Esophagus muscularis mucosa (tissue), 4 donors: ENCODE data around the gene VCL. TPM values are rescaled to one million over a fixed set of nuclear protein-coding genes. Genes with fewer than 3 reads are reported as not detected.
A peak's percentile ranks its signal among the peaks of the same experiment; 100 is the strongest.

ENCODE experiments used
- DNase-seq: peaks from one replicate; pipeline ENCODE4 v3.0.0-alpha.2; 2017; ENCODE audit errors: extremely low spot score
- H3K27ac ChIP-seq, 4 donors: fragments of 200-600 bp; sonication (generic); replicated peaks in 1 of 4; 1 replicate in 3 of 4; 2 replicates in 1 of 4; pipeline ENCODE4 v1.5.1; 2016 to 2019; ENCODE audit warnings: mild to moderate bottlenecking in 1 of 4
- H3K27me3 ChIP-seq, 4 donors: fragments of 200-600 bp; sonication (generic); one replicate each; pipeline versions ENCODE4 v1.5.1 to v1.6.0; 2016 to 2019
- H3K36me3 ChIP-seq, 4 donors: fragments of 200-600 bp; sonication (generic); one replicate each; pipeline ENCODE4 v1.5.1; 2016 to 2019
- H3K4me1 ChIP-seq, 4 donors: fragments of 200-600 bp; sonication (generic); one replicate each; pipeline ENCODE4 v1.5.1; 2016 to 2019
- H3K4me3 ChIP-seq, 4 donors: fragments of 200-600 bp; sonication (generic); 1 replicate in 2 of 4; 2 replicates in 2 of 4; pipeline ENCODE4 v1.5.1; 2016 to 2019; ENCODE audit warnings: mild to moderate bottlenecking in 4 of 4, moderate library complexity in 1 of 4
- H3K9me3 ChIP-seq, 4 donors: fragments of 200-600 bp; sonication (generic); 1 replicate in 3 of 4; 2 replicates in 1 of 4; pipeline ENCODE4 v1.5.1; 2016 to 2019
- EP300 ChIP-seq: sonication (generic); formaldehyde crosslinking; IDR thresholded peaks from one replicate; pipeline ENCODE4 v1.6.1; 2017; ENCODE audit warnings: antibody characterized with exemption
- POLR2A ChIP-seq: fragments of 450-650 bp; IDR thresholded peaks from one replicate; pipeline ENCODE4 v1.6.1; 2017; ENCODE audit warnings: antibody characterized with exemption, moderate library complexity, mild to moderate bottlenecking, low read depth
- POLR2AphosphoS5 ChIP-seq, 2 donors: sonication (generic); formaldehyde crosslinking; IDR thresholded peaks; one replicate each; pipeline ENCODE4 v1.6.1; 2017; ENCODE audit warnings: antibody characterized with exemption in 2 of 2
- WGBS: methylation state at CpG from one replicate; pipeline ENCODE4 v1.1.5; 2018; 5-methylcytosine and 5-hydroxymethylcytosine counted together
- intact Hi-C: fragments of 100-400 bp; cut with DNase I; formaldehyde crosslinking; loops from one replicate; pipeline ENCODE4 v1.15.1; 2023
- total RNA-seq, 4 donors: library from RNA; depleted of rRNA; stranded (reverse); fragments of >200 nt; gene quantifications; one replicate each; pipeline versions ENCODE4 v1.1.0 to v1.2.1, GENCODE V29; 2016
- TF ChIP-seq, protein P1 (sequence below), 3 experiments: fragments of 200-600 bp in 2 of 3; fragments of 450-650 bp in 1 of 3; sonication (generic) in 2 of 3; IDR thresholded peaks; one replicate each; pipeline ENCODE4 v1.5.1; 2017 to 2019; ENCODE audit warnings: antibody characterized with exemption in 3 of 3, mild to moderate bottlenecking in 2 of 3, moderate library complexity in 1 of 3

The VCL gene
- total RNA-seq, 4 donors from 2014 or later: 412 to 555 (median 448) TPM

- DNase-seq: no peak
- 87% methylated on average over 5 of the region's 5 CpGs for WGBS
- intact Hi-C loops: no loop called here
- peaks cover 17 to 55% (median 43%) of the 10 kb centered on the region in 4 donors for H3K4me1 ChIP-seq
- no peaks in the 10 kb centered on the region for H3K9me3 ChIP-seq
- H3K27me3 ChIP-seq: no peaks in the 10 kb centered on the region
- H3K27ac ChIP-seq: peak overlapping the region; percentile 84 to 92 (median 88)
- no peaks in the 10 kb centered on the region for H3K36me3 ChIP-seq
- no peak overlapping the region for H3K4me3 ChIP-seq
- TF ChIP-seq POLR2AphosphoS5 (IDR thresholded peaks at IDR 0.05): no peak
These were observed 30.4 kb upstream of the VCL start for GRCh38 chr10:73967544-73967943.

DNA sequence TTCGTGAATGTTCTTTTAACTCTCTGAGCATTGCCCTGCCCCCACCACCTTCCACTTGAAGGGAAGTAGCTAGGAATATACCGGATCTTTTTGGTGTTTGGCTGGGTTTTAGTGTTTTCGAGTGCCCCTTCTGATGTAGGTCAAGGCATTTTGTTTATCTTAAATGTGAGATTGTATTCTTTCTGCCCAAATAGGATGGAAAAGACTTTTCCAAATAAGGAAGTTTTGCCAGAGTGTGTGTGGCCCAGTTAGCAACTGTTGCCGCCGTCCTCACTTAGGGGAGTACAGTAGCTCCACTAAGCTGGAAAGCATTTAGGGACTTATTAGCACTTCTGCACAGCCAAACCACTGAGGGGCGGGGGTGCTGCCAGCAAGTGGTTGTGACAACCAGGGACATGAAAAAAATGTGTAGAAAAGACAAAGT lies 29.8 kb upstream of the VCL start:
- Histone ChIP-seq H3K36me3 (no peaks in the 10 kb centered on the region), H3K9me3 (no peaks in the 10 kb centered on the region), H3K27me3 (no peaks in the 10 kb centered on the region), H3K27ac (peak overlapping the region; percentile 84 to 92 (median 88)), H3K4me1 (peaks cover 17 to 55% (median 43%) of the 10 kb centered on the region in 4 donors), H3K4me3 (no peak overlapping the region)
- no peak for TF ChIP-seq POLR2AphosphoS5 (IDR thresholded peaks at IDR 0.05)
- no peak for TF ChIP-seq POLR2A
- no peak for TF ChIP-seq EP300
- TF ChIP-seq, protein P1, sequence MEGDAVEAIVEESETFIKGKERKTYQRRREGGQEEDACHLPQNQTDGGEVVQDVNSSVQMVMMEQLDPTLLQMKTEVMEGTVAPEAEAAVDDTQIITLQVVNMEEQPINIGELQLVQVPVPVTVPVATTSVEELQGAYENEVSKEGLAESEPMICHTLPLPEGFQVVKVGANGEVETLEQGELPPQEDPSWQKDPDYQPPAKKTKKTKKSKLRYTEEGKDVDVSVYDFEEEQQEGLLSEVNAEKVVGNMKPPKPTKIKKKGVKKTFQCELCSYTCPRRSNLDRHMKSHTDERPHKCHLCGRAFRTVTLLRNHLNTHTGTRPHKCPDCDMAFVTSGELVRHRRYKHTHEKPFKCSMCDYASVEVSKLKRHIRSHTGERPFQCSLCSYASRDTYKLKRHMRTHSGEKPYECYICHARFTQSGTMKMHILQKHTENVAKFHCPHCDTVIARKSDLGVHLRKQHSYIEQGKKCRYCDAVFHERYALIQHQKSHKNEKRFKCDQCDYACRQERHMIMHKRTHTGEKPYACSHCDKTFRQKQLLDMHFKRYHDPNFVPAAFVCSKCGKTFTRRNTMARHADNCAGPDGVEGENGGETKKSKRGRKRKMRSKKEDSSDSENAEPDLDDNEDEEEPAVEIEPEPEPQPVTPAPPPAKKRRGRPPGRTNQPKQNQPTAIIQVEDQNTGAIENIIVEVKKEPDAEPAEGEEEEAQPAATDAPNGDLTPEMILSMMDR (IDR thresholded peaks at IDR 0.05): no peak
- intact Hi-C loops: no loop called here
- no peak for DNase-seq
- 48% methylated on average over 6 of the region's 6 CpGs for WGBS

- H3K36me3 ChIP-seq: no peaks in the 10 kb centered on the region
- H3K27ac ChIP-seq: peak overlapping the region; percentile 84 to 92 (median 88)
- TF ChIP-seq, protein P1 (IDR thresholded peaks at IDR 0.05): no peak
- TF ChIP-seq EP300 (no peak), POLR2AphosphoS5 (IDR thresholded peaks at IDR 0.05) (no peak), POLR2A (no peak)
- H3K9me3 ChIP-seq: no peaks in the 10 kb centered on the region
- H3K4me1 ChIP-seq: peaks cover 17 to 54% (median 43%) of the 10 kb centered on the region in 4 donors
- H3K4me3 ChIP-seq: no peak overlapping the region
- no peaks in the 10 kb centered on the region for H3K27me3 ChIP-seq
- intact Hi-C loops: no loop called here
- 75% methylated on average over 5 of the region's 5 CpGs for WGBS
- no peak for DNase-seq
These were observed 28.6 kb upstream of the VCL start for GRCh38 chr10:73969224-73969841.

- peaks cover 9 to 39% (median 36%) of the 10 kb centered on the region in 4 donors for H3K4me1 ChIP-seq
- no peak for DNase-seq
- no peak overlapping the region for H3K27ac ChIP-seq
- TF ChIP-seq, protein P1 (IDR thresholded peaks at IDR 0.05): no peak
- TF ChIP-seq POLR2AphosphoS5 (IDR thresholded peaks at IDR 0.05) (no peak), POLR2A (no peak), EP300 (no peak)
- no peaks in the 10 kb centered on the region for H3K27me3 ChIP-seq
- WGBS: 83% methylated on average over 2 of the region's 2 CpGs
- H3K4me3 ChIP-seq: no peak overlapping the region
- H3K36me3 ChIP-seq: no peaks in the 10 kb centered on the region
- no peaks in the 10 kb centered on the region for H3K9me3 ChIP-seq
- intact Hi-C loops: no loop called here
These were observed 27.1 kb upstream of the VCL start for GRCh38 chr10:73970845-73971244.

DNA sequence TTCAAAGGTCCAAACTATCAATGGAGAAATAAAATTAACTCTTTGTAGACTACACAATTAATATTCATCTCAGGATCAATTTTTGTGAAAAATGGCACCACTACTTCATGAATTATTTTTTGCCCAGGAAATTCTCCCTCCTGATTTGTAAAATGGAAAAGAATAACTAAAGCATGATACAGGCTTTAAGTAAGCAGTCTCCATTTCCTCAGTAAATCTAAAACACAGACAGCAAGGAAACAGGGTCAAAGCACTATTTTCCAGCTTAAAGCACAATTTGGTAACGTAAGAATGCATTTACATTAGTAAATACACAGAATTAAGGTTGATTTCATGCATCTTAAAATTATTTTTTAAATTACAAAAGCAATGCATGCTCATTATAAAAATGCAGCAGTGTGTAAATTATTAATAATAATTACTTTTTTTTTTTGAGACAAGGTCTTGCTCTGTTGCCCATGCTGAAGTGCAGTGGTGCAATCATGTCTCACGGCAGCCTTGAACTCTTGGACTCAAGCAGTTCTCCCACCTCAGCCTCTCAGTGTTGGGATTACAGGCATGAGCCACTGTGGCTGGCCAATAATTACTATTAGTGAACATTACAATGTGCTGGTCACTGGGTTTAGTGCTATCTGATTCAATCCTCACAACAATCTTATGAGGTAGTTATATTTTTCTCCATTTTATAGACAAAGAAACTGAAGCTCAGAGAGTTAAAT lies 26.1 kb upstream of the VCL start:
- Histone ChIP-seq H3K36me3 (no peaks in the 10 kb centered on the region), H3K4me1 (peaks cover 4 to 31% (median 29%) of the 10 kb centered on the region in 4 donors), H3K27me3 (no peaks in the 10 kb centered on the region), H3K4me3 (no peak overlapping the region), H3K27ac (no peak overlapping the region), H3K9me3 (no peaks in the 10 kb centered on the region)
- DNase-seq: no peak
- intact Hi-C loops: no loop called here
- WGBS: 99% methylated on average over 2 of the region's 2 CpGs
- TF ChIP-seq POLR2A (no peak), POLR2AphosphoS5 (IDR thresholded peaks at IDR 0.05) (no peak), EP300 (no peak)
- TF ChIP-seq, protein P1 (IDR thresholded peaks at IDR 0.05): no peak
